AG04449 (cell line): Measurements from ENCODE around the gene ADGRA3.

ENCODE experiments used
- CTCF ChIA-PET: fragments of 350-600 bp; formaldehyde crosslinking; extraction: SDS; loops from one replicate; lab custom pipeline; 2021; ENCODE audit warnings: antibody characterized with exemption; lab: Yijun Ruan, JAX
- POLR2A ChIA-PET: fragments of 400-600, 350-600 bp; formaldehyde crosslinking; extraction: SDS; loops from one replicate; lab custom pipeline; 2020; ENCODE audit warnings: antibody characterized with exemption, inconsistent platforms; lab: Yijun Ruan, JAX
- DNase-seq: peaks from one replicate; pipeline ENCODE4 v3.0.0-alpha.2; 2010; ENCODE audit warnings: low read depth, low spot score
- H3K4me3 ChIP-seq: 2 replicates; pipeline ENCODE4 v1.5.1; 2011; ENCODE audit warnings: low read depth, mild to moderate bottlenecking, control low read depth, low read length
- TF ChIP-seq, protein P1 (sequence below): IDR thresholded peaks from one replicate; pipeline ENCODE4 v1.5.1; 2011; ENCODE audit warnings: mild to moderate bottlenecking, moderate library complexity, low read length, control low read depth, inconsistent platforms; ENCODE audit not compliant: insufficient read depth; ENCODE audit errors: missing control alignments

ADGRA3 gene

DNA sequence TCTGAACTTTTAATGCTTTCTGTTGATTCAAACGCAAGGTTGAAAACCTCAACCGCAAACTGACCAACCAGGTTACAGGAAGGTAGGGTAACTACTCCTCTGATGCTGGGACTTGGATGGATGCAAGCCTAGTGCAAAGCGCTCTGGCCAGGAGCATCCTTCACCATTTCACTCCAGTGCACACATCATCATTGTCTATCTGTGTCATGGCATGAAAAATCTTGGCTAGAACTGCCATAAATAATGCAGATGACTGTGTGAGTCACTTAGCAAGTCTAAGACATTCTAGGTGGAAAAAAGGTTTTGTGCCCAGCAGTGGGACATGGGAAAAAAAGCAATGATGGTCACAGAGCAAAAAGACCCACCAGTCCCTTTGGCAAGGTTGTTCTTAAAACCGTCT is 10.9 kb downstream of the ADGRA3 start:
- ChIA-PET CTCF (no interaction called here), POLR2A (no interaction called here)
- TF ChIP-seq, protein P1, sequence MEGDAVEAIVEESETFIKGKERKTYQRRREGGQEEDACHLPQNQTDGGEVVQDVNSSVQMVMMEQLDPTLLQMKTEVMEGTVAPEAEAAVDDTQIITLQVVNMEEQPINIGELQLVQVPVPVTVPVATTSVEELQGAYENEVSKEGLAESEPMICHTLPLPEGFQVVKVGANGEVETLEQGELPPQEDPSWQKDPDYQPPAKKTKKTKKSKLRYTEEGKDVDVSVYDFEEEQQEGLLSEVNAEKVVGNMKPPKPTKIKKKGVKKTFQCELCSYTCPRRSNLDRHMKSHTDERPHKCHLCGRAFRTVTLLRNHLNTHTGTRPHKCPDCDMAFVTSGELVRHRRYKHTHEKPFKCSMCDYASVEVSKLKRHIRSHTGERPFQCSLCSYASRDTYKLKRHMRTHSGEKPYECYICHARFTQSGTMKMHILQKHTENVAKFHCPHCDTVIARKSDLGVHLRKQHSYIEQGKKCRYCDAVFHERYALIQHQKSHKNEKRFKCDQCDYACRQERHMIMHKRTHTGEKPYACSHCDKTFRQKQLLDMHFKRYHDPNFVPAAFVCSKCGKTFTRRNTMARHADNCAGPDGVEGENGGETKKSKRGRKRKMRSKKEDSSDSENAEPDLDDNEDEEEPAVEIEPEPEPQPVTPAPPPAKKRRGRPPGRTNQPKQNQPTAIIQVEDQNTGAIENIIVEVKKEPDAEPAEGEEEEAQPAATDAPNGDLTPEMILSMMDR, result no peak
- no peak overlapping the region for H3K4me3 ChIP-seq
- no peak for DNase-seq

DNA sequence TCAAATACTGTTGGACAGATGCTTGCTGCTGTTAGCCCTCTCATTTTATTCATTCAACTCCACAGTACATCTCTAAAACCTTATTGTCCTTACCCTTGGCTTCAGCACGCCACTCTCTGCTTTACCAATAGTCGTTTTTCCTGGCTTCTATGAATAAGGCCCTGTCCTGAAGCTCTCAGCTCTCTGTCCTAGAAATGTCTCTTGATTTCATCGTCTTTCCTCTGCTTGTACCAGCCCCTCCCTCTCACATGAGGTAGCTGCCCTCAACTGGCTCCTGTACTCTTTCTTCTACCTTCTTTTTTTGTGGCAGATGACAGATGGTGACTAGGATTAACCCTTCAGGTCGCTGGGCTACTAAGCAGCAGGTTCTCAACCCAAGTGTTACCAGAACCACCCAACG is 11.4 kb downstream of the ADGRA3 start:
- no peak overlapping the region for H3K4me3 ChIP-seq
- no peak for DNase-seq
- ChIA-PET CTCF (interaction anchor here (0.6 kb wide), 1 partner anchor 9 kb away, joined by 3 read pairs; no protein-coding TSS in a partner anchor), POLR2A (no interaction called here)
- TF ChIP-seq, protein P1, result no peak

DNA sequence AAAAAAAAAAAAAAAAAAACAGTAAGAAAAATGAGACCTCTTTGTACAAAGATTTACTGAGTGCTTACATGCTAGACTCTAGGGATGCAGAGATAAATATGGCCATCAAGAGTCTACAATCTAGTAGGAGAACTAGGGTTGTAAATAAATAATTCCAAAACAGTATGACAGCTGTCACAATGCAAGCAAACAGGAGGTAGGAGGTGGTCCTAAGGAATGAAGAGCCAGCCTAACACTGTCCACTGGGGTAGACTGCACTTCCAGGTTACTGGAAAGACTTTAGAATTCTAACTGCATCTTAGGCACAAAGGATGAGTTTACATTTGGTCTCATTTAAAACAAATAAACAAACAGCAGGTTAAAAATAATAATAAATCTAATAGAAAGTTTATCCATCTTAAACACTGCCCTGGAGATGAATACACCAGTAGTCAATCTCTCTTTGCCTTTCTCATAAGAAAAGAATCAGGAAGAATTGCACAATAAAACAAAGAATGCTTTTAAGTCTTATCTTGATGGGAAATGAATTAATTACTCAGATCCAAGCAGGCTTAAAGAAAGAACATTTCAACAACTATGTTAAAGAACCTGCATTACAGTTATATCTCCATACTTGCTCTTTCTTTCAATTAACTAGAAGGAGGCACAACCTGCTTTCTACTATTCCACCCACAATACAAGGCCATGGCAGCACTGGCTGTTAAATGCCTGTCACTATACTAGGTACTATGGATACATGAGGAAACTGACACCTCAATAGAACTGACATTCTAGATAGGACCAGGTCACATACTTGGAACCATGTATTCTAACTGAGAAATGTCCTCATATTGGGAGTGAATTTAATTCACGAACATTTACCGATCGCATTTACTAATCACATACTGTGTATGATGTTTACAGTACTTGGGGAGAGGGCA is 12.7 kb downstream of the ADGRA3 start:
- no peak for DNase-seq
- H3K4me3 ChIP-seq, result no peak overlapping the region
- TF ChIP-seq, protein P1, result no peak
- ChIA-PET CTCF (interaction anchor here (1.3 kb wide), 1 partner anchor 68 kb away, joined by 4 read pairs; no protein-coding TSS in a partner anchor), POLR2A (no interaction called here)

DNA sequence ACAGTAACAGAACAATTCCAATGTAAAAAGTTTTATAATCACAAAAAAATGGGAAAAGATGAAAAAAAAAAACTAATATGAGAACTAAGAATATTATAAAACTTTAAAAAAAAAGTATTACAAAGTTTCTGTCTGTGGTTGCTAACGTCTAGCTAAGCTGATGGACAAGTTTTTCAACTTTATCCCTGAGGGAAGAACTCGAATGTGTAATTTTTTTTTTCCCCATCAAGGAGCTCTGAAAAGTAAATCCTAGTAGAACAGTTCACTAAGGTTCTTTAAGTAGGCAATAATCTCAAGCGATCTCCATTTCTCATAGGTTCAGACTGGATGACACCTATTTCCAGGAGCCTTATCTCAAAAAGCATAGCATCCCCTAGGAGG is 14.2 kb downstream of the ADGRA3 start:
- CTCF ChIA-PET, result interaction anchor here (1.3 kb wide), 1 partner anchor 66 kb away, joined by 4 read pairs; no protein-coding TSS in a partner anchor
- TF ChIP-seq, protein P1, result no peak
- no peak overlapping the region for H3K4me3 ChIP-seq
- no peak for DNase-seq
- POLR2A ChIA-PET, result interaction anchor here (0.8 kb wide), 1 partner anchor 74 kb away, joined by 4 read pairs; no protein-coding TSS in a partner anchor

DNA sequence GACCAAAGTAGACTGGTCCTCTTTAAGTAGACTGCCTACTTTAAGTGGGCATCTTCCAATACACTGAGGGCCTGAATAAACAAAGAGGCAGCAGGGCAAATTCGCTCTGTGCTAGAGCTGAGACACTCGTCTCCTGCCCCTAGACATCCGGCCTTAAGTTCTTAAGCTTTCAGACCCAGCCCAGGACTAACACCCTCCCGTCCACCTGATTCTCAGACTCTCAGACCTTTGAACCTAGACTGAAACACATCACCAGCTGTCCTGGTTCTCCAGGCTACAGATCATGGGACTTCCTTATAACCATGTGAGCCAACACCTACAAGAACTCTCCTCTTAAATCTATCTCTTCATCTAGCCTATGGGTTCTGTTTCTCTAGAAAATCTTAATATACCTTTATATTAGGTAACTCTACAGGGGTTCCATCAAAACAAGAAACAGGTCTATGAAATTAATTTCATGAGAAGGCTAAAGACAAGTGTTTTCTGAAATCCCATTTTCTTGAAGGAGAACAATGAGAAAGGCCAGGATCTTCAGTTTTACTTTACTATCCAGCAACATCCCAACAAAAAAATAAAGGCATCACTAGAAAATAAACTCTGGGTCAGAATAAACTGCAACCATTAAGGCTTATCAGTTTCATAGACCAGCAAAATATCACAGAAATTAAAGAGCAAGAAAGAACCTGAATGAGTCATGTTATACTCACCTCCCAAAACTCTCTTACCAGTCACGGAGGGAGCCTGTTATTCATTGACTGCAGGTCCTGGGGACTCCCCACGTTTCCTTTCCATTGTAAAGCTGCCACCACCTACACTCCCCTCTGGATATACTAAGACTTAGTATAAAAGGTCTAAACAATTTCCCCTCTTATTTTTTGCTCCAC is 14.8 kb downstream of the ADGRA3 start:
- H3K4me3 ChIP-seq, result no peak overlapping the region
- CTCF ChIA-PET, result no interaction called here
- POLR2A ChIA-PET, result interaction anchor here (0.8 kb wide), 1 partner anchor 74 kb away, joined by 4 read pairs; no protein-coding TSS in a partner anchor
- TF ChIP-seq, protein P1, result no peak
- DNase-seq, result peak; percentile 17
